Brain microvascular endothelial cell (primary cell): ENCODE measurements around the gene TPRG1.
A peak's percentile ranks its signal among the peaks of the same experiment; 100 is the strongest.
"Not testable (repeated sequence)": the region's sequence is repeated elsewhere in the genome, so short reads cannot be mapped to it uniquely, and the experiment has no call there.

ENCODE experiments used
- DNase-seq: peaks from one replicate; pipeline ENCODE4 v3.0.0-alpha.2; 2020
- H3K27ac ChIP-seq: fragments of 250-450 bp; sonication (Bioruptor Pico); 2 replicates; pipeline ENCODE4 v1.5.1; 2020; ENCODE audit warnings: mild to moderate bottlenecking, moderate library complexity
- H3K27me3 ChIP-seq: fragments of 250-450 bp; sonication (Bioruptor Pico); replicated peaks from 2 replicates; pipeline ENCODE4 v1.5.1; 2020; ENCODE audit warnings: mild to moderate bottlenecking
- H3K36me3 ChIP-seq: fragments of 250-450 bp; sonication (Bioruptor Pico); replicated peaks from 2 replicates; pipeline ENCODE4 v1.5.1; 2020; ENCODE audit warnings: mild to moderate bottlenecking
- H3K4me3 ChIP-seq: 2 replicates; pipeline ENCODE4 v1.5.1; 2011; ENCODE audit warnings: low read depth, mild to moderate bottlenecking, control low read depth, low read length, moderate library complexity
- CTCF ChIP-seq: IDR thresholded peaks from 2 replicates; pipeline ENCODE4 v1.5.1; 2011; ENCODE audit warnings: low read depth, mild to moderate bottlenecking, moderate library complexity, low read length, control low read depth, inconsistent platforms; ENCODE audit errors: missing control alignments
- in situ Hi-C: cut with HindIII; loops from 2 replicates; pipeline ENCODE4 v1.10.0; 2017; ENCODE audit warnings: low sequenced_read_pairs, low pct_ligation_motif_present

The TPRG1 gene

GRCh38 chr3:189324538-189325138 lies 152.9 kb downstream of the TPRG1 start:
- H3K27me3 ChIP-seq = no peaks in the 10 kb centered on the region
- H3K4me3 ChIP-seq = no peak overlapping the region
- in situ Hi-C loops = no loop called here
- no peak overlapping the region for H3K27ac ChIP-seq
- TF ChIP-seq CTCF = no peak
- DNase-seq = peak; percentile 59
- H3K36me3 ChIP-seq = no peaks in the 10 kb centered on the region

- no peaks in the 10 kb centered on the region for H3K27me3 ChIP-seq
- no peak overlapping the region for H3K27ac ChIP-seq
- in situ Hi-C loops = no loop called here
- H3K36me3 ChIP-seq = no peaks in the 10 kb centered on the region
- TF ChIP-seq CTCF = no peak
- DNase-seq = no peak
- no peak overlapping the region for H3K4me3 ChIP-seq
These were observed 153.7 kb downstream of the TPRG1 start for GRCh38 chr3:189325454-189325853.

- DNase-seq, H3K4me3 ChIP-seq, in situ Hi-C loops, H3K27ac ChIP-seq, H3K27me3 ChIP-seq, H3K36me3 ChIP-seq: not testable (repeated sequence)
These were observed 157.9 kb downstream of the TPRG1 start for GRCh38 chr3:189329630-189330029.

GRCh38 chr3:189330066-189330465 lies 158.3 kb downstream of the TPRG1 start:
- H3K27me3 ChIP-seq = no peaks in the 10 kb centered on the region
- TF ChIP-seq CTCF = no peak
- in situ Hi-C loops = no loop called here
- no peak for DNase-seq
- no peak overlapping the region for H3K27ac ChIP-seq
- H3K4me3 ChIP-seq = no peak overlapping the region
- H3K36me3 ChIP-seq = no peaks in the 10 kb centered on the region

GRCh38 chr3:189331002-189331418 lies 159.2 kb downstream of the TPRG1 start:
- TF ChIP-seq CTCF = no peak
- in situ Hi-C loops = no loop called here
- DNase-seq = no peak
- Histone ChIP-seq H3K36me3 (no peaks in the 10 kb centered on the region), H3K27ac (no peak overlapping the region), H3K27me3 (no peaks in the 10 kb centered on the region), H3K4me3 (no peak overlapping the region)

GRCh38 chr3:189334064-189334920 lies 162.5 kb downstream of the TPRG1 start:
- peak; percentile 17 for DNase-seq
- Histone ChIP-seq H3K27ac (no peak overlapping the region), H3K4me3 (no peak overlapping the region), H3K27me3 (no peaks in the 10 kb centered on the region), H3K36me3 (no peaks in the 10 kb centered on the region)
- in situ Hi-C loops = no loop called here
- TF ChIP-seq CTCF = no peak
